ENCODE measurements around the gene GREM1. TPM values are rescaled to one million over a fixed set of nuclear protein-coding genes. Genes with fewer than 3 reads are reported as not detected.

GREM1 gene
- total and polyA plus RNA-seq, 3 donors from 2014 or later: 1.4 to 1.8 (median 1.6) TPM

- H3K27me3 ChIP-seq: no peaks in the 10 kb centered on the region
- no peak overlapping the region for H3K27ac ChIP-seq
- no peak for DNase-seq
- H3K4me1 ChIP-seq: no peaks in the 10 kb centered on the region
- no peaks in the 10 kb centered on the region for H3K36me3 ChIP-seq (ENCODE audit: low read depth, missing control alignments)
- no peak for TF ChIP-seq CTCF (IDR thresholded peaks at IDR 0.05)
- TF ChIP-seq POLR2A (IDR thresholded peaks at IDR 0.05): no peak
- 70 to 86% methylated on average over 1 of the region's 1 CpG for WGBS, 2 donors
- intact Hi-C loops (cut with DNase I; ENCODE audit: low total_unique reads): no loop called here
- H3K9me3 ChIP-seq: no peaks in the 10 kb centered on the region
- H3K4me3 ChIP-seq: no peak overlapping the region
Observed at GRCh38 chr15:32685576-32685975, 32.2 kb upstream of the GREM1 start.

DNA sequence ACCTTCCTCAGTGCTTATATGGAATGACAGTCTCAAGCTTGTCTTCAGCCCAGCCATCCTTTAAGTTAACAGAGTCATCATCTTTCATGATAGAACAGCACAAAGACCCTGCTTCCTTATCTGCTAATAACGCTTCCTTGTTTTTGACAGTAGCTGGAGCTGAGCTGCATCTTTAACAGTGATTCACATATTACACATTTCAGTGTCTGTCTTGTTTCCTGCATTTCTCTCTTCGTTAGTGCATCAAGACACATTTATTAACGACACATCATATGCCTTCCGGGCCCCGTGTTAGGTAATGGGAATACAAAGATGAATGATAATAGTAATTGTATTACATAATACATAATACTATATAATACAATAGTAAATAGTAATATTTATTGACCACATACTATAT, 30.2 kb upstream of the GREM1 start:
- Histone ChIP-seq H3K4me3 (no peak overlapping the region), H3K4me1 (no peaks in the 10 kb centered on the region), H3K27me3 (no peaks in the 10 kb centered on the region), H3K36me3 (ENCODE audit: low read depth, missing control alignments) (no peaks in the 10 kb centered on the region), H3K9me3 (no peaks in the 10 kb centered on the region), H3K27ac (no peak overlapping the region)
- no peak for DNase-seq
- 78 to 87% methylated on average over 5 of the region's 5 CpGs for WGBS, 2 donors
- TF ChIP-seq CTCF (IDR thresholded peaks at IDR 0.05): no peak
- no peak for TF ChIP-seq POLR2A (IDR thresholded peaks at IDR 0.05)
- intact Hi-C loops (cut with DNase I; ENCODE audit: low total_unique reads): no loop called here

GRCh38 chr15:32688151-32688639, 29.6 kb upstream of the GREM1 start:
- WGBS, 2 donors: 81 to 88% methylated on average over 2 of the region's 2 CpGs
- Histone ChIP-seq H3K4me3 (no peak overlapping the region), H3K9me3 (no peaks in the 10 kb centered on the region), H3K4me1 (no peaks in the 10 kb centered on the region), H3K27me3 (no peaks in the 10 kb centered on the region), H3K36me3 (ENCODE audit: low read depth, missing control alignments) (no peaks in the 10 kb centered on the region), H3K27ac (no peak overlapping the region)
- intact Hi-C loops (cut with DNase I; ENCODE audit: low total_unique reads): no loop called here
- DNase-seq: no peak
- TF ChIP-seq POLR2A (IDR thresholded peaks at IDR 0.05) (no peak), CTCF (IDR thresholded peaks at IDR 0.05) (no peak)

DNA sequence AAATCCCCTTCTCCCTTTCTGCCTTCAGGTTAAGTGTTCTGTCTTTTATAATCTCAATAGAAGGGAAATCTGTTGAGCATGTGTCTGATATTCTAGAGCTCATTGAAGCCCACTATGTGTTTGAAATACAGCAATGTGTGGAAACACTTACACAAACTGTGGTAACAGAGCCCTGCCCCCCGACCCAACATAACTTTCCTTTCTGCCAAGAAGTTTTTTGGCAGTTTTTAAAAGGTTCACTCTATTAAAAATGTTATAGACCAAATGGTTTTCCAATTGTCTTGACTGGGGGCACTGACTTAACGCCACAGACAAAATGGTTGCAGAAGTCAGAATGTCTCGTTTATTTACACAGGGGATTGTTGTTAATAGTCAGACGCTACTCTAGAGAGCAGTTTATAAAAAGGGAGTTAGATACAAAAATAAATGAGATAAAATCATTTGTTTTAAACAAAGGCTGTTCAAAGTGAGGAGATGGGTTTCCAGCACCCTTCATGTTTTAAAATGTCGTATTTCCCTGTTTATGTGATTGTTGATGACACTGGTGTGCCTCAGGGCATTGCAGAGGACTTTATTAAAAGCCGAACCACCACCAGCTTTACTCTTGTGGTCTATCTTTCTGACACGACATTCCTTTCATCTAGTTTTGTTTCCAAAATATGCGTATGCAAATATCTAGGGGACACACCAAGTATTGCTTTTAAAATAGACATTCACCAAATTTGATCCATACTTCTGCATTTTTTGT, 26.7 kb upstream of the GREM1 start:
- H3K4me1 ChIP-seq: no peaks in the 10 kb centered on the region
- intact Hi-C loops (cut with DNase I; ENCODE audit: low total_unique reads): no loop called here

More for the DNA sequence above, 26.7 kb upstream of the GREM1 start:
- Histone ChIP-seq H3K27me3 (no peaks in the 10 kb centered on the region), H3K27ac (no peak overlapping the region), H3K4me3 (no peak overlapping the region), H3K9me3 (no peaks in the 10 kb centered on the region), H3K36me3 (ENCODE audit: low read depth, missing control alignments) (no peaks in the 10 kb centered on the region)
- TF ChIP-seq CTCF (IDR thresholded peaks at IDR 0.05) (no peak), POLR2A (IDR thresholded peaks at IDR 0.05) (no peak)
- WGBS, 2 donors: 81 to 87% methylated on average over 8 of the region's 8 CpGs
- DNase-seq: no peak
